ENCODE results near the gene RCBTB2.

Gene RCBTB2

DNA sequence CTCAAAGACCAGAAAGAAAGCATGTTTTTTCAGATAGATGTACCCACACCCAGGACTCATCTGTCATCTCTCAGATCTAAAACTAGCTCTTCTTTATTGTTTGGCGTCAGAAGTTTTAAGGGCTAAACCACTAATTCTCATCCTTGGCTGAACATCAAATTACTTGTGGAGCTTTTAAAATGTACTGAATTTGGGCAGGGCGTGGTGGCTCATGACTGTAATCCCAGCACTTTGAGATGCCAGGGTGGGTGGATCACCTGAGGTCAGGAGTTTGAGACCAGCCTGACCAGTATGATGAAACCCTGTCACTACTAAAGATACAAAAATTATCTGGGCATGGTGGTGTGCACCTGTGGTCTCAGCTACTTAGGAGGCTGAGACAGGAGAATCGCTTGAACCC, 47.4 kb downstream of the RCBTB2 start:
- DNase-seq (ENCODE audit: low read depth): no peak
- TF ChIP-seq, protein P1, sequence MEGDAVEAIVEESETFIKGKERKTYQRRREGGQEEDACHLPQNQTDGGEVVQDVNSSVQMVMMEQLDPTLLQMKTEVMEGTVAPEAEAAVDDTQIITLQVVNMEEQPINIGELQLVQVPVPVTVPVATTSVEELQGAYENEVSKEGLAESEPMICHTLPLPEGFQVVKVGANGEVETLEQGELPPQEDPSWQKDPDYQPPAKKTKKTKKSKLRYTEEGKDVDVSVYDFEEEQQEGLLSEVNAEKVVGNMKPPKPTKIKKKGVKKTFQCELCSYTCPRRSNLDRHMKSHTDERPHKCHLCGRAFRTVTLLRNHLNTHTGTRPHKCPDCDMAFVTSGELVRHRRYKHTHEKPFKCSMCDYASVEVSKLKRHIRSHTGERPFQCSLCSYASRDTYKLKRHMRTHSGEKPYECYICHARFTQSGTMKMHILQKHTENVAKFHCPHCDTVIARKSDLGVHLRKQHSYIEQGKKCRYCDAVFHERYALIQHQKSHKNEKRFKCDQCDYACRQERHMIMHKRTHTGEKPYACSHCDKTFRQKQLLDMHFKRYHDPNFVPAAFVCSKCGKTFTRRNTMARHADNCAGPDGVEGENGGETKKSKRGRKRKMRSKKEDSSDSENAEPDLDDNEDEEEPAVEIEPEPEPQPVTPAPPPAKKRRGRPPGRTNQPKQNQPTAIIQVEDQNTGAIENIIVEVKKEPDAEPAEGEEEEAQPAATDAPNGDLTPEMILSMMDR (IDR thresholded peaks at IDR 0.05; ENCODE audit: insufficient read depth, low read depth, low read length, missing control alignments): no peak
- H3K4me3 ChIP-seq (ENCODE audit: low read depth, low read length): no peak overlapping the region

DNA sequence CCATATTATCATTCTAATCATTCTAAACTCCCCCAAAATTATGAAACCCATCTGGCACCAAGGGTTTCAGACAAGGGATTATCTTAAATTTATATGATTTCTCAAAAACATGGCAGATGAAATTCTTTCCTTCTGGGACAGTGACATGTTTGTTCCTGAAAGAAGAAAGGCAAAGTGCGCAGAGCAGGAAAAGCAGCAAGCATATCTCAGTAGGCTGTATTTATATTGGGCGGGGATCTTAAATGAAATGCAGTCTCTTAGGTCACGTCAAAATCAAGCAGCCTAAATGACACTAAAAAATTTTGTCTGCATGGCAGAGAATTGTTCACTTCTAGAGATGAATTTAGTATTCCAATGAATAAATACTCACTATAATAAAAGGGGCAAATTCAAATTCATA, 49.3 kb downstream of the RCBTB2 start:
- no peak for DNase-seq (ENCODE audit: low read depth)
- H3K4me3 ChIP-seq (ENCODE audit: low read depth, low read length): no peak overlapping the region
- TF ChIP-seq, protein P1 (IDR thresholded peaks at IDR 0.05; ENCODE audit: insufficient read depth, low read depth, low read length, missing control alignments): no peak

DNA sequence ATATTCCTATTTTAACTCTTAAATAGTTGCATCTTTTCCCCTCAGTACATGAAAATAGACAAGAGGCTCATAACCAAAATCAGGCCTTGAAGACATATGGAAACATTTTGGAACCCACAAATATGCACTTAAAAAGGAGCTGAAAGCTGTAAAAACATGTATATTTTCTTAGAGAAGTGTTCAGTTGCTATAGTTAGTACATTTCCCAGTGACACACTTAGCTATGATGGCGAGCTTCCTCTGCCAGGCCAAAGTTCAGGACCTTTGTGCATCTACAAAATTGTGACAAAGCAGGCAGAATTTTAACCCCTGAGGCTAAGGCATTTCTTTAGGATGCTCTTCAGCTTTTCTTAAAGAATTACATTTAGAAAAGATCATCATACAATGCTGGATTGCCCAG, 54.5 kb downstream of the RCBTB2 start:
- no peak overlapping the region for H3K4me3 ChIP-seq (ENCODE audit: low read depth, low read length)
- TF ChIP-seq, protein P1 (IDR thresholded peaks at IDR 0.05; ENCODE audit: insufficient read depth, low read depth, low read length, missing control alignments): no peak
- DNase-seq (ENCODE audit: low read depth): no peak

DNA sequence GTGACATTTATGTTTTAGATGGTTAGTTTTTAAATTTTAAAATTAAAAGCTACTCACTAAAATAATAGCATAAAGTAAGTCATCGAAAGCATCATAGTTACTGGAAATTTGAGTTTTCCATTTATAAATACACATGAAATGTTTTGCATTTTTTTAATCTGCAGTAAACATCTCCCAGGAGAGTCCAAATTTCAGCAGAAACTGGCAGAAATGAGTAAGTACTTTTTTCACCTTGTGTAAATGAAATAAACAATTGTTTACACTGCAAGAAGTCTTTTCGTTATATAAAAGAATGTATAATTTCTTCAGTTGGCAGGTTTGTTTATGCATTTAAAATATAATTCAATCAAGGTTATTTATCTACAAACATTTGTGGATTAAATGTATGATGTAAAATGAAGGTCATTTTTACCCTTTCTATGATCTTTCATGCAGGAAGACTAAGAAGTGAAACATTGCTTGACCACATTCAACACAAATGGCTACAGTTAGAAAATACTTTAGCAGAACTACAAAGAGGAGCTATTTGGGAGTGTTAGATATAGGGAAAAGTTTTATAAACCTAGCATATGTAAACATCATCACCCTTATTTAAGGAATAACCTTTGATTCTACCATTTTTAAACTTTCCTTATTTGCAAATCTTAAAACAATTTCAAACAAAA, 55.6 kb downstream of the RCBTB2 start:
- H3K4me3 ChIP-seq (ENCODE audit: low read depth, low read length): peak overlapping the region; percentile 18; the same call in 1 of the 2 replicates
- TF ChIP-seq, protein P1 (IDR thresholded peaks at IDR 0.05; ENCODE audit: insufficient read depth, low read depth, low read length, missing control alignments): no peak
- peak; percentile 38 for DNase-seq (ENCODE audit: low read depth)

DNA sequence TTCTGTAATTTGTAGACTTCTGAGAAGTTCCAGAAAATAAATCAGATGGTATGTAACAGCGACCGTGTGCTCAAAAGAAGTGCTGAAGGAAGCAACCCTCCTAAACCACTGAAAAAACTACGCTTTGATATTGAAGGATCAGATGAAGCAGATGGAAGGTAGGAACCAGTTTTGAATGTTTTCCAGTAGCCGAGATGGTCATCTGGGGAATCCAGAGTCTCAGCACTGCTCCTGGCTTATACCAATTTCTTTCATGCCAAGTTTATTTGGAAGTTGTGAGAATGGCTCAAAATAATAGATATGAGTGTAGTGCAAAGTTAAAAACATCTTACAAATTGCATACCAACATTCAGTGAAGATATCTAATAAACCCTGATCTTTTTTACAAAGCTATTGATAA, 56.2 kb downstream of the RCBTB2 start:
- no peak for DNase-seq (ENCODE audit: low read depth)
- TF ChIP-seq, protein P1 (IDR thresholded peaks at IDR 0.05; ENCODE audit: insufficient read depth, low read depth, low read length, missing control alignments): no peak
- peak overlapping the region; percentile 18; the same call in 1 of the 2 replicates for H3K4me3 ChIP-seq (ENCODE audit: low read depth, low read length)

DNA sequence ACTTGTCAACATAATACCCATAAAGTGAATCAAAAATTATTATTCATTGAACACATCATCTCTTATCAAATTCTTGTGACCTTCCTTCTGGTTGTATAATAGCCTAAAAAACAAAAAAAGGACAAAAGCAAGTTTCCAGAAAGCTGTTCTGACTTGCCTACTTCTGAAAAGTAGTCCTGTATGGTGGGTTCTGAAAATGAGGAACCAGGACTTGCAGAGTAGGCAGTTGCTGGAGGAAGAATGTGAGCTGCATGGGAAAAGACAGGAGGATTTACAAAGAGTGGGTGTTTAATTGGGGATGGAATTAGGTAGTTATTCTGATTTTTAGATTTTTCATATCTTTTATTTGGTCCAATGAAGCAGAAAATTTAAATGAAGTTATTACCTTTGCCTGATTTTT, 56.7 kb downstream of the RCBTB2 start:
- TF ChIP-seq, protein P1 (IDR thresholded peaks at IDR 0.05; ENCODE audit: insufficient read depth, low read depth, low read length, missing control alignments): no peak
- peak; percentile 40 for DNase-seq (ENCODE audit: low read depth)
- no peak overlapping the region for H3K4me3 ChIP-seq (ENCODE audit: low read depth, low read length)

DNA sequence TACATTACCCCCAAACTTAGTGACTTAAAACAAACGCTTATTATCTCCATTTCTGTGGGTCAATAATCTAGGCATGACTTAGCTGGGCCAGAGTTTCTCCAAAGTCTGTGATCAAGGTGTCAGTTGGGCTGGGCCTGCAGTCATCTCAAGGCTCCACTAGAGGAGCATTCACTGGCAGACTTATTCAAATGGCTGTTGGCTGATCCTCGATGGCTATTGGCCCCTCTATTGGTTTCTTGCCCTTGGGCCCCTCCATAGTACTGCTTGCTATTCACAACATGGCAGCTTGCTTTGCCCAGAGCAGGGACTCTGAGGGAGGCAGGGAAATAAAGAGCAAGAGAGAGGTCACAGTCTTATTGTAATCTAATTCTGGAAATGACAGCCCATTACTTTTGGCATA, 57.6 kb downstream of the RCBTB2 start:
- no peak overlapping the region for H3K4me3 ChIP-seq (ENCODE audit: low read depth, low read length)
- TF ChIP-seq, protein P1 (IDR thresholded peaks at IDR 0.05; ENCODE audit: insufficient read depth, low read depth, low read length, missing control alignments): no peak
- no peak for DNase-seq (ENCODE audit: low read depth)
